GM21717 (cell line): Measurements from ENCODE around the gene HEBP1.

Experiments
- ATAC-seq: cut with Tn5 transposase; IDR thresholded peaks from one replicate; pipeline ENCODE4 v1.9.1; 2021; ENCODE audit warnings: mild to moderate bottlenecking, moderate library complexity; ENCODE audit not compliant: unreplicated experiment

The HEBP1 gene

DNA sequence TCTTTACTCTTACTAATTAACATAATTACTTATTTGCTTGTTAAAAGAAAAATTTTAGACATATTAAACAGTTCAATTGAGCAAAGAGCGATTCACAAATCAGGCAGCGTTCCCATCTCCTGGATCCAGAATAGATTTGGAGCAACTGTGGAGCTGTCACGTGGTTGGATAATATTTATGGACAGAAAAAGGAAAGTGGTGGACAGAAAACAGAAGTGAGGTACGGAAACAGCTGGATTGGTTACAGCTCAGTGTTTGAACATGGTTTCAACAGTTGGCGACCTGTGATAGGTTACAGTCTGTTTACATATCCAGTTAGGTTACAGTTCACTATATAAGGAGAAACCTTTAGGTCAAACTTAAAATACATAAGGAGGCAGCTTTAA is 24.5 kb upstream of the HEBP1 start:
- ATAC-seq: no peak

DNA sequence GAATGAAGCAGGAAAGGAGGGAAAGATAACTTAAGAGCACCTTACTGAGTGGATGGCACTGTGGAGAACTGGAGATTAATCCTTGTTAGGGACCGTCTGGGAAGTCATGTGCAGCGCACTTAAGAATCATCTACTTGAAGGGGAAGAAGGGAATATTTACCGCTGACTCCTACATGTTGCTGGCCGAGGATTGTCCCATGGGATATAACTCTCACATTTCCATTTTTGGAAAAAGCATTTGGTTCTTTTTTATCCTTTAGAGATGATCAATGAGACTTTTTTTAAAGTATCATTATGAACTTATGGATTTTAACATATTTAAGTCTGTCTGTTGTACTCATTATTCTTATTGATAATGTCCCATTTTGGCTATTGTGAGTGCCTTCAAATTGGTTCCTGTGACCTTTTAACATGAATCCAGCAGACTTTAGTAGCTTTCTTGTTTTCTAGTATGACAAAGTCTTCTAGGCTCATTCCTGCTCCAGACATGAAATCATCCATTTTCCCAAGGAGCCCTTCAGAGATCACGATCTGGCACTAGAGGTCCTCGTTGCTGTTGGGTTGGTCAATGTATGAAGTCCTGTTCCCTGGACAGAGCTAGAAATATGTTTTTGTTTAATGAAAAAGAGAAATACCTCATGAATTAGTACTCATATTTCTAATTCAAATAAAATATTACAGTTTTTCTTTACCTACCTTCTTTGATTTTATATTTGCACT is 23.9 kb upstream of the HEBP1 start:
- ATAC-seq: no peak

DNA sequence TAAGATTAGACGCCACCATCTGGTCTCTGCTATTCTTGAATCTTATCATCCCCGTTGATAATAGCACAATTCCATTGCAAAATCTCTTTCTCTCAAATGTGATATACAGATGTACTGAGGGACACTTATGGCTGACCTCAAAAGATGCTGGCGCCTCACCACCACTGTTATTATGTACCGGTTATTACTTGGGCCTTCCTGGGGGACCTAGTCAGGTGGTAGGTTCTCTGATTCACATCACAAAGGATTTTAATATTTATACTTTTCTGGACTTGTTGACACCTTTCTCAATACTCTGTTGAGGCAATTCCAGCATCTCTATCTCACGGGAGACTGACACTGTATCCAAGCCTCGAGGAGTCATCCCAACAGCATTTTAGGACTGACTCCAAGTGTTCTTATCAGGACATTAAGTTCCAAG is 22.8 kb upstream of the HEBP1 start:
- no peak for ATAC-seq

DNA sequence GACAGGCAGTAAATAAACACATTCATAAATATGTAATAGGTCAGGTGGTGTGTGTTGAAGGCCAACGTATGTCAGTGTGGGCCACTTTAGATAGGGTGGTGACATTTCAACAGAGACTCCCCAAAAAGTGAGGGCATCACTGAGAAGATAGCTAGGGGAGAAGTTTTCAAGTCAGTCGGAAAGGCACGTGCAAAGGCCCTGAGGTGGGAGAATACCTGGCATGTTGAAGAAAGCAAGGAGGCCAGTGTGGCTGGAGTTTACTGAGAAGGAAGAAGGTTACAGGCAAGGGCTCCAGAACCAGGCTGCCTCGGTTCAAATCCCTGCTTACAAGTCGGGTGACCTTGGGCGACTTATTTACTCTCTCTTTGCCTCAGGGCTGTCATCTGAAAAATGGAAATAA is 11.0 kb upstream of the HEBP1 start:
- ATAC-seq: no peak

DNA sequence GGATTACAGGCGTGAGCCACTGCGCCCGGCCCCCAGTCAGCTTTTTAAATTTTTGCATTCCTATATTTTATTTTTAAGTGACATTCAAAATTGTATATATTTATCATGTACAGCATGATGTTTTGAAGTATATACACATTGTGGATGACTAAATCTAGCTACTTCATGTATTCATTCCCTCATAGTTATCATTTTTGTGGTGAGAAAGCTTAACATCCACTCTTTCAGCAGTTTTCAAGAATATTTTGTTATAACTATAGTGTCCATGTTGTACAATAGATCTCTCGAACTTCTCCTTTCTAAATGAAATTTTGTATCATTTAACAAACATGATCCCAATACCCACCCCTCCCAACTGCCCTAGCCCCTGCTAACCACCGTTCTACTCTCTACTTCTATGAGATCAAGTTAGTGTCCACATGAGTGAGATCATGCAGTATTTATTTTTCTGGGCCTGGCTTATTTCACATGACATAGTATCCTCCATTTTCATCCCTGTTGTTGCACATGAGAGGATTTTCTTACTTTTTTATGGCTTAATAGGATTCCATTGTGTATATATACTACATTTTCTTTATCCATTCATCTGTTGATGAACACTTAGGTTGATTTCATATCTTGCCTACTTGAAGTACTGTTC is 8.8 kb upstream of the HEBP1 start:
- ATAC-seq: no peak

DNA sequence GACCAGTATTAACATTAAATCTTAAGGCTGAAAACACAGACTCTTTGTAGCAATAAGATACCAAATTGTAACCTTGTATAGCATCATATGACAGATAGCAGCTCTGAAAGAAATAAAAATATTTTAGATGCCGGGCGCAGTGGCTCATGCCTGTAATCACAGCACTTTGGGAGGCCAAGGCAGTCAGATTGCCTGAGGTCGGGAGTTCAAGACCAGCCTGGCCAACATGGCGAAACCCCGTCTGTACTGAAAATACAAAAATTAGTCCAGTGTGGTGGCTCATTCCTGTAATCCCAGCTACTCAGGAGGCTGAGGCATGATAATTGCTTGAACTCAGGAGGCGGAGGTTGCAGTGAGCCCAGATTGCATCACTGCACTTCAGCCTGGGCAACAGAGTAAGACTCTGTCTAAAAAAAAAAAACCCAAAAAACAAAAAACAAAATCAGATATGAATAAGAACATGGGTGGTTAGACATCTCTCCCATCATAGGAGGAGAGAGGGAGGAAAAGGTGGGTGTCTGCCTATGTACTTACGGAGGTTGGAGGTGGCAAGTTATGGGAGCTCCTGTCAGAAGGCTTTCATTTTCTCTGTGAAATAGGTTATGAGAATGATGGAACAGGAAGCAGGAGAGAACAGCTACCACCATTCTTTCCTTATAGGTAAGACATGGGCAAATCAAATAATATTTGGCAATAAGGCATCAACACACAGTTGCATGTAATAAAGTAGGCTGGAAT is 7.6 kb upstream of the HEBP1 start:
- ATAC-seq: no peak

DNA sequence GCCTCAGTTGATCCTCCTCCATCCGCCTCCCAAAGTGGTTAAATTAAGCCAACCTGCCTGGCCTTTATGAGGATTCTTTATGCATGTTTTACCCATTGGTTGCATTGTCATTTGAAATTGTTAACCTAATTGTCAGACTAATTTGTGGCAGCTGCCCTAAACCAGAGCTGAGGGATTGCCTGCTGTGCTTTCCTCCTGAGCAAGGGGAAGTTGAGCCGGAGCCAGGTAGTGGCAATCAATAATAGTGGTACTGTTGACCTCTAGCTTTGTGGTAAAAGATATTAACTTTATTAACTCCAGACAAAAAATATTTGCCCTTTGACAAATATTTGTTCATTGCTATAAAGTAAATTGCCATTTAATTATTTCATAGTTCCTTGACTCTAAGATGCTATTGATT is 5.6 kb upstream of the HEBP1 start:
- no peak for ATAC-seq

DNA sequence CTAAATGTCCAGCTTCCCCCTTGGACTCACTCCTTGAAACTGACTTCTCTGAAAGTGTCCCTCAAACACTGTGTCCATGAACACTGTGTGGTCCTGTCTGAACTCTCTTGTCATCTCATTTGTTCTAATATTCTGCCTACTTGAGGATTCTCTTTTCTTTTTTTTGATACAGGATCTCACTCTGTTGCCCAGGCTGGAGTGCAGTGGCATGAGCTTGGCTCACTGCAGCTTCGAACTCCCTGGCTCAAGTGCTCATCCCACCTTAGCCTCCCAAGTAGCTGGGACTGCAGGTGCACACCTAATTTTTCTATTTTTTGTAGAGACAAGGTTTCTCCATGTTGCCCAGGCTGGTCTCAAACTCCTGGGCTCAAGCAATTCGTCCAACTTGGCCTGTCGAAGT is 4.9 kb upstream of the HEBP1 start:
- ATAC-seq: no peak

DNA sequence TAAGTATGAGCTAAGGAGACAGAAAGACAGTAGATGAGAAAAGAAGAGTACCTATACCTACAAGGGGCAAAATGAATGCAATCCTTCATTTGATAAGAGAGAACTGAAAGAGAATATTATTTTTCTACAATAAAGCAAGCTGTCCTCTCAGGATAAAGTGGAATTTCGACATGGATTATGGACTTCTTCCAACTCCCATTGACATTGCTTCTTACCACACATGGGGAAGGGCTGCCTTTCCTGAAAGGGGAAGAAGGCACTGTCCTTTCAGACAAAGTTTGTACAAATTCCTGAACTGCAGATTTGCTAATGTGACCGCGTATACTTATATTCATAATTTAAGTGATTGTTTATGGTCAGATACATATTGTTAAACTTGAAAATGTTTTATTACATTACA is 4.3 kb upstream of the HEBP1 start:
- no peak for ATAC-seq

DNA sequence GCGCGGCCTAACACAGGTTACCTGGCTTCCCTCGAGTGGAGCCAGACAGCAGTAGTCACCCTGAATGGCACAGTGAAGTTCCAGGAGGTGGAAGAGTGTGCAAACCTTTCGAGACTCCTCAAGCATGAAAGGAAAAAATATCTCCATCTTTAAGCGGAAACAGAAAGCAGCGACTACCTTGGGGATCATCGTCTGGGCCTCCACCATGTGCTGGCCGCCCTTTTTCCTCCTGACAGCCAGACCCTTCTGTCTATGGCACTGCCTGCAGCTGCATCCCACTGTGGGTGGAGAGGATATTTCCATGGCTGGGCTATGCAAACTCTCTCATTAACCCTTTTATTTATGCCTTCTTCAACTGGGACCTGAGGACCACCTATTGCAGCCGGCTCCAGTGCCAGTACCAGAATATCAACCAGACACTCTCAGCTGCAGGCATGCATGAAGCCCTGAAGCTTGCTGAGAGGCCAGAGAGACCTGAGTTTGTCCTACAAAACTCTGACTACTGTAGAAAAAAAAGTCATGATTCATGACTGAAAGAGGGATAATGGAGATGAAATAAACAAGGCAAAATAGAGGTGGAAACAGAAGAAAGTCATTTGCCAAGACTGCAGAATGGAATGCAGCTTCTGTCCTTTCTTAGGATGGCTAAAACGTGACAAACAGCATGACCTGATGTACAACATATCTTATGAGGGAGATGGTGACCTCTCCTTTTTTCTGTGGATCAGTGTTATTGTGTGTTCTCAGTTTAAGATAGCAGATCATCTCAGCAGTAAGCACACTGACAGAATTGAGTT is 2.4 kb upstream of the HEBP1 start:
- no peak for ATAC-seq

DNA sequence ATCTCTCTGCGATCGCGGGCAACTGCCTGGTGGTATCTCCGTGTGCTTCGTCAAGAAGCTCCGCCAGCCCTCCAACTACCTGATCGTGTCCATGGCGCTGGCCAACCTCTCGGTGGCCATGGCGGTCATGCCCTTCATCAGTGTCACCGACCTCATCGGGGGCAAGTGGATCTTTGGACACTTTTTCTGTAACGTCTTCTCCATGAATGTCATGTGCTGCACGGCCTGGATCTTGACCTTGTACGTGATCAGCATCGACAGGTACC is 1.6 kb upstream of the HEBP1 start:
- no peak for ATAC-seq

DNA sequence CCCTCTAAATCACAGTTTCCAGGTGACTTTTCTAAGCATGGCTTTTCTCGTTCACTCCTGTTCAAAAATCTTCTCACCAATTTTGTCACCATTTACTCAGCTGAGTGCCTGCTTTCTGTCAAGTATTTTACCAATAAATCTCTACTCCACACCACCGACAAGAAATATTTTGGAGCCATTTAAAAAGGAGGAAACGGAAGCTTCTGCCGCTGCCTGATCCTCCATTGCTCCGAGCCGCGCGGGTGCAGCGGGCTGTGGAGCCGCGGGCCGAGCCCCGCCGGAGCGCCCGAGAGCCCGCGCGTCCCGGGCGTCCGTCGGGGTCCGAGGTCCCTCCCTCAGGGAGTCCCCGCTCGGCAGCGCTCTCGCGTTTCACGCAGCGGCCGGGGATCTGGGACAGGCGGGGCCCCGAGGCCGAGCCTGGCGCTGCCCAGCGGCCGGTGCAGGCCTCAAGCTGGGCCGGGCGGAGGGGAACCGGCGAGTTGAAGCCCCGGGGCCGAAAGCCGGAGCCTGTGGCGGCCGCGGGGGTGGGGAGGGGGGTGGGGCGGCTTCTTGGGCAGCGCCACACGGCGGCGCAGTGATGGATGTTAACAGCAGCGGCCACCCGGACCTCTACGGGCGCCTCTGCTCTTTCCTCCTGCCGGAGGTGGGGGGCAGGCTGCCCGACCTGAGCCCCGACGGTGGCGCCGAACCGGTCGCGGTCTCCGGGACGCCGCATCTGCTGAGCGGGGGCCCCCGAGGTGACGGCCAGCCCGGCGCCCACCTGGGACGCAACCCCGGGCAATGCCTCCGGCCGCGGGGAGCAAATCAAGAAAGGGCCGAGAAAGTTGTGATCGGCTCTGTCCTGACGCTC is 1.1 kb upstream of the HEBP1 start:
- peak; percentile 10 for ATAC-seq

DNA sequence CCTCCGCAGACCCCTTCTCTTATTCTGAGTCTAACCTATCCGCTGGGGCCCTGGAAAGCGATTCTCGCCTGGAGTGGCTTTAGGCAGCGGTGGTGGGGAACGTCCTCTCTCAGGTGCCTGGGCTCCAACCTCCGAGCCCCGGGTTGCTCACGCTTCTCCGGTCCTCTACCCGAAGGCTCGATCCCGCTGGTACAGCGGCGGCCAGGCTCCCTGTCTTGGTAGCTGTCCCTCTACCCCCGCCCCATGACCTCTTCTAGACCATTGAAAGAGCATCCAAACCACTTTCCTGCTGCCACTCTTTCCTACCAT is 505 bp upstream of the HEBP1 start:
- peak; percentile 33 for ATAC-seq

DNA sequence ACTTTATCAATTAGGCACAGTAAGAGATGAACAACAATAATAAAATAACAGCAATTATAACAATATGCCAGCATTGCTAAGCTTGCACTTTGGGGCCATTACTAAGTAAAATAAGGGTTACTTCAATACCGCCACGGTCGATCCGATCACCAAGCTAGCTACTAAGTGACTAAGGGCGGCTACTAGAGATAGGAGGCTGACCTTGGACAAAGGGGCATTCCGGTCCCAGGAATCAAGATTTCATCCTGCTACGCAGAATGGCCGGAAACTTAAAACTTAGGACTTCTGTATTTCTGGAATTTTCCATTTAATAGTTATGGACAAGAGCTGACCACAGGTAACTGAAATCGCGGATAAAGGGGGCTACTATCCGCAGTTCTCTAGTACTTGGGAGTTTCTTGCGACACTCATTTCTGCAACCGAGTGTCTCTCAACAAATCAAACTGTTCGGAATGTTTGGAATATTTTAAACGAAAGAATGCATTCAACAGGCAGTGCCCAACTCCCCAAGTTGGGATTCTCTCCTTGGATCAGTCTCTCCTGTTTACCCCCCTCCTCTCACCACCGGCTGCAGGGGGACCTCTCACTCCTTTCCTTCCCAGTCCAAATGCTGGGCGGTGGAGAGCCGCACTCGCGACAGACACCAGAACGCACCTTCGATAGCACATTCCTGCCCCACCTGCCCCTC is 650 bp downstream of the HEBP1 start:
- ATAC-seq: no peak

DNA sequence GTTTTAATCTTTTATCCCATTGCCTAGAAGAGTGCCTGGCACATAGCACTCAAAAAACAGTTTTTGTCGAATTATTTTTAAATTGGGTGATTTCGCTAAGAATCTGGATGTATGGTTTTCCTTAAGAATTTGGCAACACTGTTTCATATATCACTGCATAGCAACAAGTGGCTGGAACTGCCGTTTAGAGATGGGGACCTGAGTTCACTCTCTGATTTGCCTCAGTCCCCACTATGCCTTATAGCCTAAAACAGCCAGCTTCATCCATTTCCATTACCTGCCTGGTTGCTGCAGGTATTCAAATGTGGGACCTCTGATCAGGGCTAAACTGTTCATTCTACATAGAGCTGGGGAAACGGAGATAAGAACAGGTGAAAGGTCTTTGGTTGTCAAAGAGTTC is 1.8 kb downstream of the HEBP1 start:
- ATAC-seq: no peak

DNA sequence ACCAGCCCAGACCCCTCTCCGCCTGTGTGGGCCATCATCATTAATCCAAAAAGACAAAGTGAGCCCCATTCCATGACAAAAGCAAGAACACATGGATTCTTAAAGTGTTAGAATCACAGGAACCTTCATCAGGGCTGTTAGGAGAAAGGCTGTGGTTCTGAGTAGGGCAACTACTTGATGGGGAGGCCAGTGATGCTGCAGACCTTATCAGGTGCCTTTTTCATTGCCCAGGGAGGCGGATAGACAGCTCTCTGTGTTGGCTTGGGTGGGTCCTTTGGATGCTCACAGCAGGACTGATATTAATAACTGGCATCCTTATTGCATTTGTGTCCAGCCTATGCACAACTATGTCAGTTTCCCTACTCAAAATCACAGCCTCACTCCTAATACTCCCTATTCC is 2.3 kb downstream of the HEBP1 start:
- ATAC-seq: no peak

DNA sequence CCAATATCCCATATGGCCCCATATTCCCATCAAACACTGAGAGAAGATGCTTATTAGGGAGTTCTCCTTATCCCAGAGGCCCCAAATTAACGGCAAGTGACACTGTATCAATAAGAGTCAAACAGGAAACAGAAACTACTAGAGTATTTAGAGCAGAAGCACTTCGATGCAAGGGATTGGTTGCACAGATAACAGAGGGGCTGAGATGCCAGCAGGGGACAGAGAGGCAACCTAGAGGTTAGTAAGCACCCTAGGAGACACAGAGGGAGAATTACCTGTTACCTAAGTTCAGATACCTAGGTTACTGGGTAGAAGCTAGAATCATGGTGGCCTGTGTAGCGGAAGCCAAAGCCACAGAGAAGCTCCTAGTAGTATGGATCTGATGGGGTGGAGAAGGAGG is 2.9 kb downstream of the HEBP1 start:
- no peak for ATAC-seq

DNA sequence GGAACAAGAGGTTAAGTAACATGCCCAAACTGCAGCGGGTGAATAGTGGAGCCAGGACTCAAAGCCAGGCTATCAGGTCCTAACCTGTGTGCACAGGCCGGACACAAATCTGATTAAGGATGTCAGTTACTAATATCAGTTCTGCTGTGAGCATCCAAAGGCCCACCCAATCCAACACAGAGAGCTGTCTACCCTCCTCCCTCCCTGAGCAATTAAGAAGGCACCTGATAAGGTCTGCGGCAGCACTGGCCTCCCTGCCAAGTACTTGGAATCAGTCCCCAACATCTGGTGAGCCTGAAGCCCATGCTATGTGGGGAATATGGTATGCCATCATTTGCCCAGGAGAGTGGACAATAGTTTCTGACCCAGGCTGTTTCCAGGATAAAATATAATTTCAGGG is 3.9 kb downstream of the HEBP1 start:
- no peak for ATAC-seq

DNA sequence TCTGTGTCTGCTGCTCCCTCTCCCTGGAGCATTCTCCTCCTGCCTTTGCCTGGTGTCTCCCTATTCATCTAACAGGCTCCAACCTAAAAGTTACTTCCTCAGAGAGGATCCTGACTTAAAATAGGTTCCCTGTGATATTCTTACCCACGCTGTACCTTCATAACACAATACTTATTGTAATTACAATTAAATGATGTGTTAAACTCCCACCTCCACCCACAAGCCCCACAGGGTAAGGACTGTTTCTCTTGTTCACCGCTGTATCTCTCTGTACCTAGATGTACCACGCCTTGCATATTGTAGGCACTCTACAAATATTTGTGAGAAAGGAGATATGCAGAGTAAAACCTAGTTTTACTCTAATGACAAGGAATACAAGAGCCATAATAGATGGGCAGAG is 5.0 kb downstream of the HEBP1 start:
- no peak for ATAC-seq

DNA sequence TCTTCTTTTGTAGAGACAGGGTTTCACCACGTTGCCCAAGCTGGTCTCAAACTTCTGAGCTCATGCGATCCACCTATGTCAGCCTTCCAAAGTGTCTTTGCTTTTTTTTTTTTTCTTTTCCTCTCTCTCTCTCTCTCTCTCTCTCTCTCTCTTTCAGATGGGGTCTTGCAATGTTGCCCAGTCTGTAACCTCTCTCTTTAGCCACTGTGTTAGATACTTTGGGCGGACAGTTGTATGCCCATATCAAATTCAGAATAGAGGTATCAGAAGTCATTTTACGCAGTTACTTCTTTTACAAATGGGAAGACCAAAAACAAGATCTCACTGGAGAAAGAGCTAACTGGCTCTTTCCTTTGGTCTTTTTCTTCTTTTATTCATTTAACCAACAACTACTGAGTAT is 6.7 kb downstream of the HEBP1 start:
- no peak for ATAC-seq
